LNCAP (cell line): ENCODE data around the gene SIM2.

Source experiments
- TF ChIP-seq, protein P1 (sequence below): fragments of 450-650 bp; IDR thresholded peaks from 2 replicates; pipeline ENCODE4 v1.5.1; 2017; ENCODE audit warnings: mild to moderate bottlenecking

The SIM2 gene

DNA sequence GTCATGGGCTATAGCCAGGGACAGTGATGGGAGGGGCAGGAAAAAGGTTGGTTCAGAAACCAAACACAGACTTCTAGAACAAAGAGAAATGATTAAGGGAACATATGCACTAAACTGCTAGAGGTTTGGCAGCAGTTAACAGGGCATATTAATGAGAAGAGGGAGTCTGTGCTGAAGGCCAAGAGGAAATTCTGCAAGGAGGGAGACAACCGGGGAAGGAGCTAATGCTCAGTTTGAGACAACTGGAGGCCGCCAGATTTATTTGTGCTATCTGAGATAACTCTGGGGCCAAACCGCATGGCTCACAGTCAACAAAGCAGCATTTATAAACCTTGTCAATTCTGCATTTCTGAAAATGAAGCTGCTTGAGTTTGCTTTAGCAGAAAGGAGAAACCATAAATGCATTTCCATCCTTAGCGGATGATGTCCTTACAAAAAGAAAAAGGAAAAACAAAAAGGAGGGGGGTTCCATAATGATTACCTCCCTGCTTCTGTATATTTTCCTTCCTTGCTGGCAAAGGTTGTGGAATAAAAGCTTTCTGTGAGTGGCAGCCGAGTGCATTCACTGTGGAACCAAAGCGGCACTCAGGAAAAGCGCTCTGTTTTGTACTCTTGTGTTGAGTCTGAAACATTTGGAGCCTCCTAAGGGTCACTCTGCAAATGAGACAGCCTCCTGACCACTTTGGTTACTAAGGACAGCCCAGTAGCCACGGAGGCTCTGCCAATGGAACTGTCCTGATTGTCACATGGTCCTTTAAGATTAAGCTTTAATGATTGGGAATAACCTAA, 70.3 kb downstream of the SIM2 start:
- TF ChIP-seq, protein P1, sequence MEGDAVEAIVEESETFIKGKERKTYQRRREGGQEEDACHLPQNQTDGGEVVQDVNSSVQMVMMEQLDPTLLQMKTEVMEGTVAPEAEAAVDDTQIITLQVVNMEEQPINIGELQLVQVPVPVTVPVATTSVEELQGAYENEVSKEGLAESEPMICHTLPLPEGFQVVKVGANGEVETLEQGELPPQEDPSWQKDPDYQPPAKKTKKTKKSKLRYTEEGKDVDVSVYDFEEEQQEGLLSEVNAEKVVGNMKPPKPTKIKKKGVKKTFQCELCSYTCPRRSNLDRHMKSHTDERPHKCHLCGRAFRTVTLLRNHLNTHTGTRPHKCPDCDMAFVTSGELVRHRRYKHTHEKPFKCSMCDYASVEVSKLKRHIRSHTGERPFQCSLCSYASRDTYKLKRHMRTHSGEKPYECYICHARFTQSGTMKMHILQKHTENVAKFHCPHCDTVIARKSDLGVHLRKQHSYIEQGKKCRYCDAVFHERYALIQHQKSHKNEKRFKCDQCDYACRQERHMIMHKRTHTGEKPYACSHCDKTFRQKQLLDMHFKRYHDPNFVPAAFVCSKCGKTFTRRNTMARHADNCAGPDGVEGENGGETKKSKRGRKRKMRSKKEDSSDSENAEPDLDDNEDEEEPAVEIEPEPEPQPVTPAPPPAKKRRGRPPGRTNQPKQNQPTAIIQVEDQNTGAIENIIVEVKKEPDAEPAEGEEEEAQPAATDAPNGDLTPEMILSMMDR, result no peak

DNA sequence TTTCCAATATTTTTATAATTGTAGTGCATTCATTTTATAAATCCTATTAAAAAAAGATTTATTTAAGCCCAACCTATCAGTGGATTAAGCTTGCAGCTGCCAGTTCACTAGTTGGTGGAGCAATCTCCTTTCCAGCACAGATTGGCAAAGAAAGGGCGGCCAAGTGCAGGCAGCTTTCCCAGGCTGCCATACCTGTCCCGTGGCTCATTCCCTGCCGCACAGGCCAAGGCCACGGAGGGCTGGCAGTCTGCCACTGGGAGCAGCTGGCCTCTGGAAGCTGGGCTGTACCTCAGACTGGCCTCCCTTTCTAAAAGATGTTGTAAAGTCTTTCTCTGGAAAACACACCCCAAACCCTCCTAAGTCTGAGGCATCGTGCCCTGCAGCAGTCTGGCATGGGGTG, 74.2 kb downstream of the SIM2 start:
- TF ChIP-seq, protein P1, result no peak

DNA sequence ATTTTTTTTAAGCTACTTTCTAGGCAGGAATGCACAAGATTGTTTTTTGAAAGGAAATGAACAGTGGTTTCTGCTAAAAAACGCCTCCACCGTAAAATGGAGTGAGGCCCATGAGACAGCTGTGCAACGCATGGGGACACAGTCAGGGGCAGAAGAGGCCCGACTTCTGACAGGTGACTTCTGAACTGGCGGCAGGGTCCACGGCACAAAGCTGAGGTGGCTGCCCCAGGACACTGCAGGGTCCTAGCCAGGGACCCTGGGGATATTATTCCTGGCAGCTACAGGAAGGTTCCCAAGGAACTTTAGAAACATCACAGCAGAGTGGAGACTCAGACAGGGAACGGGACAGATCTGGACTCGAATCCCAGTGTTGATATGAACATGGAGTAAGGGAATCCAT, 75.1 kb downstream of the SIM2 start:
- TF ChIP-seq, protein P1, result no peak

DNA sequence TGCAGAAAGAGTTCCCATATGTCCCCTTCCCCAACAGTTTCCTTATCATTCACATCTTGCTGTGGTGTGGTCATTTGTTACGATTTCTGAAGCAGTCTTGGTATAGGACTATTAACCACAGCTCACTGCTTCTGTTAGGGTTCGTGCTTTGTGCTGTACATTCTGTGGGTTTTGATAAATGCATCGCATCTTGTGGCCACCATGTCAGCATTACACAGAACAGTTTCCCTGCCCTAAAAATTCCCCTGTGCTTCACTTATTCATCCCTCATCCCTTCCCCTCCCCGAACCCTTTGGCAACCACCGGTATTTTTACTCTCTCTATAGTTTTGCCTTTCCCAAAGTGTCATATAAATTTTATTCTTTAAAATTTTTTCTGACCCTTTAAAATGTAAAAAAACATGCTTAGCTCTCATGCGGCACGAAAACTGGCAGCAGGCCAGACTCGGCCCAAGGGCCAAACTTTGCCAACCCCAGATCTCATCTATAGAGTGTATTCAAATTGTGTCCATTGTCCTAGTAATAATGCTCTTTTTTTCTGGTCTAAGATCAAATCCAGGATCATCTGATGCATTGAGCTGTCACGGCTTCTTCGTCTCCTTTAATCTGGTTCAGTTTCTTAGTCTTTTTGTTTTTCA, 78.2 kb downstream of the SIM2 start:
- TF ChIP-seq, protein P1, result no peak

DNA sequence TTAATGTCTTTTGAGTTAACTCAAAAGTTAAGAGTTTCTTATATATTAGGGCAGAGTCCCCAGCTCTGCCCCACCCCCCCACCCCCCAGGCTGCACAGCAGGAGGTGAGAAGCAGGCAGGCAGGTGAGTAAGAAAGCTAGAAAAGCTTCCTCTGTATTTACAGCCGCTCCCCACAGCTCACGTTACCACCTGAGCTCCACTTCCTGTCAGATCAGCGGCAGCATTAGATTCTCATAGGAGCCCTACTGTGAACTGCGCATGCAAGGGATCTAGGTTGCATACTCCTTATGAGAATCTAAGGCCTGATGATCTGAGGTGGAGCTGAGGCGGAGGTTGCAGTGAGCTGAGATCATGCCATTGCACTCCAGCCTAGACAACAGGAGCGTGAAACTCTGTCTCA, 81.9 kb downstream of the SIM2 start:
- TF ChIP-seq, protein P1, result no peak

DNA sequence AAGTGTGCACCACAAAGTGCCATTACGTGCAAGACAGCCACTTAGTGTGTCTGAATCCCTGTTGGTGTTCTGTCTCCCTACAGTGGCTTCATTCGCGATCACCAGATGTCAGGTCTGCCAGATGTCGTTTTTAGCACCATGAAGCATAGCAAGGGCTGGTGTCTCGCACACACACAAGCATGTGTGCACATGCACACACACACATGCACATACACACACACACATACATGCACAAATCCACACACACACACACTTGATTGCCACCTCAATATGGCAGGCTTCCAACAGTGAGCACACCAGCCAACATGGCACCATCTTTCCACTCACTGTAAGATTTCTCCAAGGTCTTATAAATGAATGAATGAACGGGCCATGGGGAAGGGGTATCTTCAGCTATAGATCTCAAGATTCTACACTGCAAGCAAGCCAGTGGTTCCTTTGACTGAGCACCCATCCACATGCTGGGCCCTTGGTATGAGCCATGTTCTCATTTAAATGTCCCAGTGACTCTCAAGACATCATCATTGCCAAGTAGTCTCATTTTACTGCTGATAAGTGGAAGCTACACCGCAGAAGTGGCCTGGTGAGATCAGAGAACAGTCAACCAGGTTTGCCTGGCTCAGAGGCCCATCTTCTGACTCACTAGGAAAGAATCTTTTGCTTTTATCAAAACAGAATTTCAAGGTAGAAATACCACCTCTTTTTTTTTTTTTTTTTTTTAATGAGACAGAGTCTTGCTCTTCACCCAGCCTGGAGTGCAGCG, 84.9 kb downstream of the SIM2 start:
- TF ChIP-seq, protein P1, result no peak

DNA sequence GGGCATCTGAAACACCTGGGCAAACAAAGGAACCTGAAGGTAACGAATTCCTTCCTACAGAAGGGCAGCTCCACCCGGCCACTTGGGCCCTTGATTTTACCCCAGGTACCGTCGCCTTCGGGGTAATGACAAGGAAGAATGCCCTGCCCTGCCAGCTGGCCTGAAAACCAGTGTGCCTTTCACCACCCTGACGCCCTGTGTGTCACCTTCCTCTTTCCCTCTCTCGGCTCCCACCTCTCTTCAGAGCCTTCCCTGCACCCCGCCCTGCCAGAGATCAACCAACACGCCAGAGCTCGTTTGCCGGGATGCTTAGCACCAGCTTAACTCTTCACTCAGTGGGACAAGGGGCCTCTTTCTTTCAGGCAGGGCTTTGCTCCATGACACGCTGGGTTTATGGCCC, 86.0 kb downstream of the SIM2 start:
- TF ChIP-seq, protein P1, result no peak
